GM08714 (cell line): ENCODE results near the gene POU2AF3.
"Not testable (repeated sequence)": the region's sequence is repeated elsewhere in the genome, so short reads cannot be mapped to it uniquely, and the experiment has no call there.

Experiments
- H3K4me3 ChIP-seq: fragments of 200-500 bp; sonication (Bioruptor generic); 2 replicates; pipeline ENCODE4 v1.5.1; 2014; ENCODE audit warnings: mild to moderate bottlenecking, low read length, inconsistent platforms
- ZNF274 ChIP-seq: IDR thresholded peaks from 2 replicates; pipeline ENCODE4 v1.6.1; 2012; ENCODE audit warnings: mild to moderate bottlenecking, low read depth, low read length

POU2AF3 gene, protein sequence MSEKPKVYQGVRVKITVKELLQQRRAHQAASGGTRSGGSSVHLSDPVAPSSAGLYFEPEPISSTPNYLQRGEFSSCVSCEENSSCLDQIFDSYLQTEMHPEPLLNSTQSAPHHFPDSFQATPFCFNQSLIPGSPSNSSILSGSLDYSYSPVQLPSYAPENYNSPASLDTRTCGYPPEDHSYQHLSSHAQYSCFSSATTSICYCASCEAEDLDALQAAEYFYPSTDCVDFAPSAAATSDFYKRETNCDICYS

GRCh38 chr11:111298413-111299100 is at the start of gene POU2AF3:
Gene POU2AF3 (plus strand): TSS chr11:111298546. CDS start chr11:111298582, 36 bp downstream.
- peak within 1 kb of the TSS; percentile 43; the same call in 1 of the 2 replicates for H3K4me3 ChIP-seq
- TF ChIP-seq ZNF274 = no peak

DNA sequence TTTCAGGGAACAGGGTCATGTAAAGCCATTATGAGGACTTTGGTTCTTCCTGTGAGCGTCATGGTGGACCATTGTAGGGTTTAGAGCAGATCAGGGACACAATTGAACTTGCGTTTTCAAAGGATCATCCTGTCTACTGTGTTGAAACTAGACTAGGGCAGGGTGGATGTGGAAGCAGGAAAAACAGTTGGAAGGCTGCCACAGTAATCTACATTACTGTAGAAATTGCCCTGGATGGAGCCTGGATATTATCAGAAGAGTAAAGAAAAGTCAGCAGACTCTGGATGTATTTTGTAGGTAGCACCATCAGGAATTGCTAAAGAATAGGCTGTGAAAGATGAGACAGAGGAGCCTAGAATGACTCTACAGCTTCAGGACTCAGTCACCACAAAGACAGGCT is 47.4 kb upstream of the POU2AF3 start:
- no peak for TF ChIP-seq ZNF274
- no peak overlapping the region for H3K4me3 ChIP-seq

GRCh38 chr11:111253131-111253530 is 45.2 kb upstream of the POU2AF3 start:
- no peak overlapping the region for H3K4me3 ChIP-seq

GRCh38 chr11:111253630-111254029 is 44.7 kb upstream of the POU2AF3 start:
- H3K4me3 ChIP-seq = no peak overlapping the region
- no peak for TF ChIP-seq ZNF274

More at GRCh38 chr11:111253131-111253530, 45.2 kb upstream of the POU2AF3 start:
- no peak for TF ChIP-seq ZNF274

- TF ChIP-seq ZNF274 = no peak
- H3K4me3 ChIP-seq = no peak overlapping the region
Observed at GRCh38 chr11:111258046-111258445, 40.3 kb upstream of the POU2AF3 start.

- no peak overlapping the region for H3K4me3 ChIP-seq
- TF ChIP-seq ZNF274 = no peak
Observed at GRCh38 chr11:111259896-111260295, 38.5 kb upstream of the POU2AF3 start.

DNA sequence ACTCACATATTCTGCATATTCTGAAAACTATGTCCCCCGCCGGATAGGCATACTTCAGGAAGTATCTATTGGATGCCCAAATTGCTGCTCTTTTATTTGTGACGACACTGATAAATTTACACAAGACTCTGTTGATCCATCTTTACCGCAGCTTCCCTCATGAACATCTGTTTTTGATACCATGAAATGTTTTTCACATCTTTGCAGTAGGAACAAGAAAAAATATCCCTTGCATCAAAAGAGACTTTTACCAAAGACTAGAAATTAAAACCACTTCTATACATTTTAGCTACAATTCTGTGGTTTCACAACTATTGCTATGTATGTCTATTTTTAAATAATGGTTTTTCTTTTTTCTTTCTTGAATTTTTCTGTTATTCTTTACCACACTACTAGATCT is 37.5 kb upstream of the POU2AF3 start:
- TF ChIP-seq ZNF274 = no peak
- no peak overlapping the region for H3K4me3 ChIP-seq

DNA sequence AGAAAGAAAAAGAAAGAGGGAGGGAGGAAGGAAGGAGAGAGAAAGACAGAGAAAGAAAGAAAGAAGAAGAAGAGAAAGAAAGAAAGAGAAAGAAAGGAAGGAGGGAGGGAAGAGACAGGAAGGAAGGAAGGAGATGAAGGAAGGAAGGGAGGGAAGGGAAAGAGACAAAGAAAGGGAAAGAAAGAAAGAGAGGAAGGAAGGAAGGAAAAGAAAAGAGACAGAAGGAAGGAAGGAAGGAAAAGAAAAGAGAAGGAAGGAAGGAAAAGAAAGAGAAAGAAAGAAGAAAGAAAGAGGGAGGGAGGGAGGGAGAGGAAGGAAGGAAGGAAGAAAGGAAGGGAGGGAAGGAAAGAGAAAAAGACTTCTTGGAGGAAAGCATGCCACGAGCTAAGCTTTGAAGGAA is 33.7 kb upstream of the POU2AF3 start:
- no peak overlapping the region for H3K4me3 ChIP-seq
- no peak for TF ChIP-seq ZNF274

GRCh38 chr11:111265421-111265820 is 32.9 kb upstream of the POU2AF3 start:
- no peak for TF ChIP-seq ZNF274

GRCh38 chr11:111268303-111268702 is 30.0 kb upstream of the POU2AF3 start:
- H3K4me3 ChIP-seq = not testable (repeated sequence)

More at GRCh38 chr11:111265421-111265820, 32.9 kb upstream of the POU2AF3 start:
- no peak overlapping the region for H3K4me3 ChIP-seq

GRCh38 chr11:111269146-111269868 is 29.0 kb upstream of the POU2AF3 start:
- H3K4me3 ChIP-seq = no peak overlapping the region
- no peak for TF ChIP-seq ZNF274

DNA sequence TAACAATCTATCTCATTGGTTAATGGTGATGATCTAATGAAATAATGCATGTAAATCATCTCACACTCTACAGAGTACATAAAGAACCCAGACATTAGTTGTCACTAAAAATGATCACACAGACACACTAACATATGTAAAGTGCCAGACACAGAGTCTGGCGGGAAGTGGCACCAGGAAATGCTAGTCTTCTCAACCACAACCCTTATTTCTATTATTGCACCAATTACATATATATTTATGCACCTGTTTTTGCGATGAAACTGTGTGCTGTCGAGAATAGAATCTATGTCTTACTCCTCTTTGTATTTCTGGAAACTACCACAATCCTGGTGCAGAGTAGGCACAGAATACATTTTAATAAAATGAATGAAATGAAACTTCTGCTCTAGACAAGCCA is 25.9 kb upstream of the POU2AF3 start:
- H3K4me3 ChIP-seq = no peak overlapping the region
- no peak for TF ChIP-seq ZNF274

GRCh38 chr11:111282562-111283075 is 15.7 kb upstream of the POU2AF3 start:
- no peak overlapping the region for H3K4me3 ChIP-seq
- TF ChIP-seq ZNF274 = no peak

DNA sequence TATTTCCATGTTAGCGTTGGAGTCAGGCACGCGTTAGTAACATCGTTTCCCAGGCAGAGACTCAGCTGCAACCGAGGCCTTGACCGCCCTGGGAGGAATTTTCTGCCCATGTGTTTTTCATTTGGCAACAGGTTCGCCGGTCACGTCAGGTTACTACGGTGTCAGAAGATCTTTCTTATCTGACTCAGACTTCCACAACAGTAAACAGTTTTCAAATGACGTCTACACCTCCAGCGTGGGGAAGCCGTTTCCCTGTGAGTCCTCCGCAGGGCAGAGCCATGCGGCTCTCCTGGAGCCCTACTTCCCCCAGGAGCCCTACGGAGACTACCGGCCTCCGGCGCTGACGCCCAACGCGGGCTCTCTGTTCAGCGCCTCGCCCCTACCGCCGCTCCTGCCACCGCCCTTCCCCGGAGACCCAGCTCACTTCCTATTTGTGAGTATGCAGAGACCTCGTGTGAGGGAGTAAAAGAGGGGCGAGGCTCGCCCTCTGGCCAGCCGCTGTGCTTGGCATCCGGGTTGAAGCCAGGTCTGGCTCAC is 14.3 kb upstream of the POU2AF3 start:
- no peak for TF ChIP-seq ZNF274
- no peak overlapping the region for H3K4me3 ChIP-seq
